GM12878 (cell line): ENCODE data around the gene TEKT5. TPM values are rescaled to one million over a fixed set of nuclear protein-coding genes. Genes with fewer than 3 reads are reported as not detected.

Source experiments
- BHLHE40 ChIP-seq, 2 experiments: fragments of 450-650 bp in 1 of 2; IDR thresholded peaks; 2 replicates each; pipeline ENCODE4 v1.6.1; 2011 to 2017; ENCODE audit warnings: low read depth in 2 of 2, borderline replicate concordance in 1 of 2, improper control_type of control experiment in 1 of 2, low read length in 1 of 2, mild to moderate bottlenecking in 1 of 2
- EED ChIP-seq: sonication (generic); IDR thresholded peaks from 2 replicates; pipeline ENCODE4 v1.6.1; 2016; ENCODE audit warnings: antibody characterized with exemption, low read depth
- FOXM1 ChIP-seq: IDR thresholded peaks from 2 replicates; pipeline ENCODE4 v1.6.1; 2012; ENCODE audit warnings: low read depth, mild to moderate bottlenecking, inconsistent platforms, low read length, moderate library complexity
- IKZF2 ChIP-seq, 2 experiments: fragments of 450-650 bp; IDR thresholded peaks; 2 replicates each; pipeline ENCODE4 v1.6.1; 2017; ENCODE audit warnings: mild to moderate bottlenecking in 2 of 2, moderate library complexity in 2 of 2
- LARP7 ChIP-seq: fragments of 450-650 bp; IDR thresholded peaks from 2 replicates; pipeline ENCODE4 v1.6.1; 2017; ENCODE audit warnings: mild to moderate bottlenecking
- POLR2A ChIP-seq: IDR thresholded peaks from 2 replicates; pipeline ENCODE4 v1.6.1; 2011; ENCODE audit warnings: low read depth, mild to moderate bottlenecking, low read length
- RELA ChIP-seq: fragments of 450-650 bp; IDR thresholded peaks from 2 replicates; pipeline ENCODE4 v1.8.0; 2014; ENCODE audit warnings: borderline replicate concordance; ENCODE audit not compliant: partially characterized antibody
- ZNF622 ChIP-seq: fragments of 450-650 bp; IDR thresholded peaks from 2 replicates; pipeline ENCODE4 v1.6.1; 2017; ENCODE audit warnings: mild to moderate bottlenecking, inconsistent platforms
- ZSCAN29 ChIP-seq: fragments of 450-650 bp; IDR thresholded peaks from 2 replicates; pipeline ENCODE4 v1.6.1; 2017; ENCODE audit warnings: mild to moderate bottlenecking, moderate library complexity
- polyA plus RNA-seq, 11 experiments: library from polyadenylated mRNA; depleted of rRNA in 4 of 11; unstranded in 6 of 11; stranded (reverse) in 5 of 11; fragments of >200 nt; fragmentation: Nextera tagmentation in 4 of 11; fragmentation: Illumina TruSeq in 1 of 11; extraction: Ambion mirVana in 4 of 11; extraction: Trizol in 1 of 11; gene quantifications; 1 replicate in 1 of 11; 2 replicates in 10 of 11; pipeline versions ENCODE4 v1.2.1 to v1.2.3, GENCODE V29; 2011 to 2016; ENCODE audit warnings: inconsistent platforms in 2 of 11, missing spikeins in 2 of 11, low read depth in 1 of 11
- total RNA-seq, 4 experiments: library from RNA; depleted of rRNA in 3 of 4; stranded (reverse); fragments of >200 nt in 3 of 4; fragmentation: Illumina TruSeq in 1 of 4; extraction: Trizol in 1 of 4; gene quantifications; 2 replicates each; pipeline versions ENCODE4 v1.2.1 to v1.2.3, GENCODE V29; 2013 to 2021
- TF ChIP-seq, protein P1 (sequence below): fragments of 450-650 bp; IDR thresholded peaks from 2 replicates; pipeline ENCODE4 v1.6.1; 2017; ENCODE audit warnings: antibody characterized with exemption, mild to moderate bottlenecking, moderate library complexity
- TF ChIP-seq, protein P2 (sequence below): fragments of 450-650 bp; IDR thresholded peaks from 2 replicates; pipeline ENCODE4 v1.6.1; 2018; ENCODE audit warnings: mild to moderate bottlenecking, low read depth, moderate library complexity; ENCODE audit not compliant: partially characterized antibody

Gene TEKT5
- total and polyA plus RNA-seq, 10 of the 15 experiments (the other 5 are each of a cell fraction or from before 2014, with no cell fraction given): 0.19 to 2.2 (median 0.68) TPM; not detected in 1

DNA sequence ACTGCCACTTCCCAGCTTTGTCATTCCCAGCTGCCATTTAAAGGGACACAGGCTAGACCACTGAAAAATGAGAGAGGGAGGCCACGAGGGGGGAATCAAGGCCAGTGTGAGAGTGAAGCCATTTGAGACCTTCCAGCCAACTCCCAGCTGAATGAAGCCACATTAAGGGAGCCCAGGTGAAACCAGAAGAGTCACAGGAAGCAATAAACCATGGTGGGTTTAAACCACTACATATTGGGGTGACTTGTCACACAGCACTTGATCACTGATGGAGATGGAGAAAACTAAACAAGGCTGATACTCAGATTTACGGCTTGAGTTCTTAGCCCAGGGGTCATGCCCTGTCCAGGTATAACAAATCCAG, 46.1 kb upstream of the TEKT5 start (continued):
- TF ChIP-seq, protein P1, sequence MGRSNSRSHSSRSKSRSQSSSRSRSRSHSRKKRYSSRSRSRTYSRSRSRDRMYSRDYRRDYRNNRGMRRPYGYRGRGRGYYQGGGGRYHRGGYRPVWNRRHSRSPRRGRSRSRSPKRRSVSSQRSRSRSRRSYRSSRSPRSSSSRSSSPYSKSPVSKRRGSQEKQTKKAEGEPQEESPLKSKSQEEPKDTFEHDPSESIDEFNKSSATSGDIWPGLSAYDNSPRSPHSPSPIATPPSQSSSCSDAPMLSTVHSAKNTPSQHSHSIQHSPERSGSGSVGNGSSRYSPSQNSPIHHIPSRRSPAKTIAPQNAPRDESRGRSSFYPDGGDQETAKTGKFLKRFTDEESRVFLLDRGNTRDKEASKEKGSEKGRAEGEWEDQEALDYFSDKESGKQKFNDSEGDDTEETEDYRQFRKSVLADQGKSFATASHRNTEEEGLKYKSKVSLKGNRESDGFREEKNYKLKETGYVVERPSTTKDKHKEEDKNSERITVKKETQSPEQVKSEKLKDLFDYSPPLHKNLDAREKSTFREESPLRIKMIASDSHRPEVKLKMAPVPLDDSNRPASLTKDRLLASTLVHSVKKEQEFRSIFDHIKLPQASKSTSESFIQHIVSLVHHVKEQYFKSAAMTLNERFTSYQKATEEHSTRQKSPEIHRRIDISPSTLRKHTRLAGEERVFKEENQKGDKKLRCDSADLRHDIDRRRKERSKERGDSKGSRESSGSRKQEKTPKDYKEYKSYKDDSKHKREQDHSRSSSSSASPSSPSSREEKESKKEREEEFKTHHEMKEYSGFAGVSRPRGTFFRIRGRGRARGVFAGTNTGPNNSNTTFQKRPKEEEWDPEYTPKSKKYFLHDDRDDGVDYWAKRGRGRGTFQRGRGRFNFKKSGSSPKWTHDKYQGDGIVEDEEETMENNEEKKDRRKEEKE: no peak
- TF ChIP-seq, protein P2, sequence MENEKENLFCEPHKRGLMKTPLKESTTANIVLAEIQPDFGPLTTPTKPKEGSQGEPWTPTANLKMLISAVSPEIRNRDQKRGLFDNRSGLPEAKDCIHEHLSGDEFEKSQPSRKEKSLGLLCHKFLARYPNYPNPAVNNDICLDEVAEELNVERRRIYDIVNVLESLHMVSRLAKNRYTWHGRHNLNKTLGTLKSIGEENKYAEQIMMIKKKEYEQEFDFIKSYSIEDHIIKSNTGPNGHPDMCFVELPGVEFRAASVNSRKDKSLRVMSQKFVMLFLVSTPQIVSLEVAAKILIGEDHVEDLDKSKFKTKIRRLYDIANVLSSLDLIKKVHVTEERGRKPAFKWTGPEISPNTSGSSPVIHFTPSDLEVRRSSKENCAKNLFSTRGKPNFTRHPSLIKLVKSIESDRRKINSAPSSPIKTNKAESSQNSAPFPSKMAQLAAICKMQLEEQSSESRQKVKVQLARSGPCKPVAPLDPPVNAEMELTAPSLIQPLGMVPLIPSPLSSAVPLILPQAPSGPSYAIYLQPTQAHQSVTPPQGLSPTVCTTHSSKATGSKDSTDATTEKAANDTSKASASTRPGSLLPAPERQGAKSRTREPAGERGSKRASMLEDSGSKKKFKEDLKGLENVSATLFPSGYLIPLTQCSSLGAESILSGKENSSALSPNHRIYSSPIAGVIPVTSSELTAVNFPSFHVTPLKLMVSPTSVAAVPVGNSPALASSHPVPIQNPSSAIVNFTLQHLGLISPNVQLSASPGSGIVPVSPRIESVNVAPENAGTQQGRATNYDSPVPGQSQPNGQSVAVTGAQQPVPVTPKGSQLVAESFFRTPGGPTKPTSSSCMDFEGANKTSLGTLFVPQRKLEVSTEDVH: no peak
- peak; percentile 40; the same call in 1 of the 2 replicates for TF ChIP-seq FOXM1
- TF ChIP-seq BHLHE40 (IDR thresholded peaks at IDR 0.05; ENCODE audit: borderline replicate concordance in 1 of 2, low read depth in 2 of 2, low read length in 1 of 2): peak in 1 of 2 experiments; percentile 3; a peak in 1 of 4 replicates
- 0 out of 4 replicates have a peak, but pooled peaks of 1 of the 2 experiments have one; percentile 11 for TF ChIP-seq IKZF2 (IDR thresholded peaks at IDR 0.05)
- TF ChIP-seq LARP7: no peak
- TF ChIP-seq RELA: no peak
- TF ChIP-seq POLR2A: no peak
- TF ChIP-seq ZNF622: no peak
- TF ChIP-seq EED: peak; percentile 83
- no peak for TF ChIP-seq ZSCAN29
